Right ventricle myocardium superior (tissue), 1 donor: ENCODE data around the gene CAST. TPM values are rescaled to one million over a fixed set of nuclear protein-coding genes. Genes with fewer than 3 reads are reported as not detected.
"Not testable (repeated sequence)": the region's sequence is repeated elsewhere in the genome, so short reads cannot be mapped to it uniquely, and the experiment has no call there.

Source experiments
- ATAC-seq: fragments of 200-7000 bp; cut with Tn5 transposase; one replicate; pipeline ENCODE4 v1.9.1; 2020; ENCODE audit warnings: mild to moderate bottlenecking; ENCODE audit not compliant: poor library complexity
- DNase-seq: peaks from one replicate; pipeline ENCODE4 v3.0.0-alpha.2; 2020
- intact Hi-C: fragments of 100-400 bp; cut with DNase I; formaldehyde crosslinking; loops from one replicate; pipeline ENCODE4 v1.11.2; 2022
- long read RNA-seq: library from polyadenylated mRNA; unstranded; transcript quantifications from one replicate; pipeline ENCODE4 v2.0.0, GENCODE V29; 2021
- total RNA-seq: library from RNA; stranded (reverse); fragmentation: NEBNext Ultra II Directional; extraction: Animal tissue kit (Norgen Biotek cat#: 25700); gene quantifications from one replicate; pipeline ENCODE4 v1.2.1, GENCODE V29; 2021
- donor health status: DM: no; HTN: yes; CAD: no; lungs with severe emphysema.

CAST gene
- 501 TPM for total RNA-seq
- long read RNA-seq, full-length matches to known transcripts, result 4 of 673 reads
- long read RNA-seq, partial matches to known transcripts, result 141 of 673 reads
- long read RNA-seq, other reads (novel, unspliced or antisense), result 528 of 673 reads

DNA sequence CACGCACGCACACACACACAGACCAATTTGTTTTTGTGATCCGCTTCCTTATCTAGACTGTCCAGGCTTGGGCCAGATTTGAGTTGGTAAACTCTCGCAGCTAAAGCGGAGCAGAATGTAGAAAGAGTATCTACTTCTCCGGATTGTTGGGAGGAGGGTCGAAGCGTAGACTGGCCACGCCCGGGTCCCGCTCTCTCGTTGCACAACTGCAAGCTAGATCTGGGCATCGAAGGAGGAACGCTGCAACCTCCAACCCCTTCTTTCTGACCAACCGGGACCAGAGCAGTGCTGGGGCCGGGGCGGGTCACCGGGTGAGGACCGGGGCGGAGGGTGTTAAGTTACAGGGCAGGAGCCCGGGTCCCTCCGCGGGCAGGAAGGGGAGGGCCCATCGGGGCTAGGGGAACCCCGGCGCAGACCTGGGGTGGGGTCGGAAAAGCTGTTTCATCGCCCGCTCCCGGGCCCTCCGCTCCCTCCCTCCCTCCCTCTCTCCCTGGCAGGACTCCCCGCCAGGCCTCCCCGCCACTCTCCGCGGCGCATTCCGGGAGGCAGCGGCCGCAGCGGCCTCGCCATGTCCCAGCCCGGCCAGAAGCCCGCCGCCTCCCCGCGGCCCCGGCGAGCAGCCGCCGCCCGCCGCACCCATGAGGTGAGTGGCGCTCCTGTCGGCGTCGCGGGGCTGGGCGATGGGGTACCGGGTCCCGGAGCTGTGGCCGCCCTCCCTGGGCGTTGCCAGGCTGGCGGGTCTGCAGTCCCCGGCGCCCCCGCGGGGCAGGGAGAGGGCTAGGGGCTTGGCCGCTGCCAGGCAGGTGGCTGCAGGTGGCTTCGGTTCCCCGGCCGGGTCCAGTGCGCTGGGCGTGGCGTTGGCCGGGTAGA is at the start of gene CAST:
CAST (plus strand) TSS at position 522 of the 870 bp plus-strand sequence; CDS start at position 569, 47 bp downstream.
- ATAC-seq, result peak; percentile 86
- intact Hi-C loops, result no loop called here

DNA sequence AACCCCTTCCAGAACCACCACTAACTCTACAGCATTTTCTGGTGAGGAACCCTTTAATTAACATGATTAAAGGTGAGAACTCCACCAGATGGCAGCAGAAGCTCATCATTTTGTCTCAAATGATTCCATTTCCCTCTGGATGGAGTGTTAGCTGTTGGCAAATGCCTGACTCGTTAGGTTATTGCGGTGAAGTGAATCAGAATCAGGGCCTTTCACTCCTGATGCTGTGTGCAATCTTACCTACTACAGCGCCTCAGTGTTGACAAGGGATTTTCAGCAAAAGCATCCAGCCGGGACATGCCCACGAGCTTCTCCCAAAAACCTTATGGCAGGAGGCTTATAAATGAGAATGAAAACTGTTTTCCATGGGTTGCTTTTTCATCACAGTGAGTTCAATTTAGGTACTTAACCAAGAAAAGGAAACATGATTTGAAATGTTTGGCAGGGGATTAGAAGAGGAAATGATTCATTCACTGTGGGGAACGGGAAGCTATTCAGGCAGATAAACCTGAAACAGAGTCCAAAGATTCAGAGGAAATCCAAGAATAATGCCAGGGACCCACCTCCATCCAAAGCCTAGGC is 48.0 kb upstream of the CAST start:
- ATAC-seq (peak; percentile 86), DNase-seq (no peak)
- intact Hi-C loops, result loop anchor here (10.0 kb wide), 2 partner anchors 131 to 551 kb away; no protein-coding TSS in a partner anchor

More for the DNA sequence above, at the start of gene CAST:
- DNase-seq, result peak; percentile 97

DNA sequence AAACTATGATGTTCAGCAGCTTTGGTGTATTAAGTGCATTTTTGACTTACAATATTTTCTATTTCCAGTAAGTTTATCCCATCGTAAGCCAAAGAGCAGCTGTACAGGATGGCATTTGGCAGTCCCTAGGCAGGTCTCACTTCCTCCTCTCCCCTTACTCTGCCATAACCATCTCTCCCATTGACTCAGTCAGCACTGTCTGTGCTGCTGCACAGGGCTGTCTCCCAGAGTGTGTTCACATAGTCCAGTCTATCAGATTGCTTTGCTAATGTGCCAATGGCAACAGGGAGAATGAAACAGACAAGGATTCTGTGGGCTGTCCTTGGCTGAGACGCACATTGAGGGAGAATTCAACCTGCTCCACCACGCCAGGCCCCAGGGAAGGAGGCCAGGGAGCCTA is 47.0 kb upstream of the CAST start:
- intact Hi-C loops, result loop anchor here (10.0 kb wide), 2 partner anchors 130 to 550 kb away; no protein-coding TSS in a partner anchor
- ATAC-seq, result peak; percentile 26
- no peak for DNase-seq

DNA sequence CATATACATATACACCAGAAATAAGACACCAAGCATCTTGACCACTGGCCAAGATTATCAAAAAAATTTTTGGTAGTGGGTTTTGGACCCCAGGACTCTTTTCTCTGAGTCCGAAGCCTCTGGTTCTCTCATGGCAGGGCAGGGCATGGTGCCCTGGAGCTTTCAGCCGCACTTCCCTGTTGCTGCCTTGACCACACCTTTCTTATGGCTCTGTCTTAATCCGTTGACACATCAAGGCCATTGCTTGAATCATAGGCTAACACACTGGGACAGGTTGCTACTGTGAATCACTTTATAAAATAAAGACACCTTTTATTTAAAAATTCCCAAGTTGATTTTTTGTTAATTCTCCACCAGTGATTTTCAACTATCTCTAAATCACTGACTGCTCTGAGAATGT is 45.4 kb upstream of the CAST start:
- no peak for ATAC-seq
- intact Hi-C loops, result loop anchor here (10.0 kb wide), 2 partner anchors 128 to 548 kb away; no protein-coding TSS in a partner anchor

DNA sequence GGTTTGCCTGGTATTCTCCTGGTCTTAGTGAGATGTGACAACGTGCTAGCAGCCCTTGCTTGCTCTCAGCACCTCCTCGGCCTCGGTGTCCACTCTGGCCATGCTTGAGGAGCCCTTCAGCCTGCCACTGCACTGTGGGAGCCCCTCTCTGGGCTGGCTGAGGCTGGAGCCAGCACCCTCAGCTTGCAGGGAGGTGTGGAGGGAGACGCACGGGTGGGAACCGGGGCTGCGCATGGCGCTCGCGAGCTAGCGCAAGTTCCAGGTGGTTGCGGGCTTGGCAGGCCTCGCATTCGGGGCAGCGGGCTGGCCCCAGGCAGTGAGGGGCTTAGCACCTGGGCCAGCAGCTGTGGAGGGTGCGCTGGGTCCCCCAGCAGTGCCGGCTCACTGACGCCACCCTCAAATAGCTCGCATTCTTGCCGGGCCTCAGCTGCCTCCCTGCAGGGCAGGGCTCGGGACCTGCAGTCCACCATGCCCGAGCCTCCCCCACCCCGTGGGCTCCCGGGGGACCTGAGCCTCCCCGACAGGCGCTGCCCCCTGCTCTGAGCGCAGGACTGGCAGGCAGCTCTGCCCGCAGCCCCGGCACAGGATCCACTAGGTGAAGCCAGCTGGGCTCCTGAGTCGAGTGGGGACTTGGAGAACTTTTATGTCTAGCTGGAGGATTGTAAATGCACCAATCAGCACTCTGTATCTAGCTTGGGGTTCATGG is 43.7 kb upstream of the CAST start:
- not testable (repeated sequence) for DNase-seq, ATAC-seq
- intact Hi-C loops, result loop anchor here (10.0 kb wide), 2 partner anchors 126 to 546 kb away; no protein-coding TSS in a partner anchor

More for the DNA sequence above, 45.4 kb upstream of the CAST start:
- no peak for DNase-seq

DNA sequence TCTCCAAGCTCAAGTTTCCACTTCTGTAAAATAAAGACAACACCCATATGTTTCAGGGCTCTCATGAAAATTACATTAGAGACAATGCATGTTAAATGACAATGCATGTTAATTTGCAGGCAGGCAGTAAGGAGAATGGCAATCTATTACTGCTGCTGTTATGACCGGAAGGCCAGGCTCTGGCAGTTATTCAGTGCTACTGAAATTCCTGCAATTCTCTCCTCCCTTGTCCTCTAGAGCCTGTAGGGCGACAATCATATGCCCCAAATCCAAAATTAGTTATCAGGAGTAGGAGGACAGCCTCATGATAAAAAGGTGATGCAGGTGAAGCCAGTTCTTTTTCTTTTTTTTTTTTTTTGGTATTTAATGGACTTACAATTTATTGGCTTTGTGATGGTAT is 42.2 kb upstream of the CAST start:
- DNase-seq (no peak), ATAC-seq (peak; percentile 73)
- intact Hi-C loops, result loop anchor here (5.0 to 10.0 kb wide), 3 partner anchors 67 to 545 kb away; no protein-coding TSS in a partner anchor

DNA sequence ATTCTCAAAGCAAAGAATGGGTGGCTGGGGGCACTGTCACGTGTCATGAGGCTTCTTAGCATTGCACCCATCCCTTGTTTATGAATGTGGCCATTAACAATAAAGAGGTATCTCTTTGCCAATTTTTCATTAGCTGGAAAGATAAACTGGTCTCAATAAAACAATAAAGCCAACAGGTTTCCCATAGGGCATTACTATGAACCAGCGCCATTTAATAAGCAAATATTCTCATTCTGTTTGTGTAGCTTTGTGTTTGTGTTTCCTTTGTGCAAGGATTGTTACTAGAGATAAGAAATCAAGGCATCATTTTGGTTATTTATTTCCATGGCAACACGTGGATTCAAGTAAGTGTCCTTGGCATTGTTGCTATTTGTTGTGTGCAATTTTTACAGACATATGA is 37.6 kb upstream of the CAST start:
- no peak for DNase-seq
- intact Hi-C loops, result loop anchor here (5.0 kb wide), 1 partner anchor 63 kb away; no protein-coding TSS in a partner anchor
- no peak for ATAC-seq

DNA sequence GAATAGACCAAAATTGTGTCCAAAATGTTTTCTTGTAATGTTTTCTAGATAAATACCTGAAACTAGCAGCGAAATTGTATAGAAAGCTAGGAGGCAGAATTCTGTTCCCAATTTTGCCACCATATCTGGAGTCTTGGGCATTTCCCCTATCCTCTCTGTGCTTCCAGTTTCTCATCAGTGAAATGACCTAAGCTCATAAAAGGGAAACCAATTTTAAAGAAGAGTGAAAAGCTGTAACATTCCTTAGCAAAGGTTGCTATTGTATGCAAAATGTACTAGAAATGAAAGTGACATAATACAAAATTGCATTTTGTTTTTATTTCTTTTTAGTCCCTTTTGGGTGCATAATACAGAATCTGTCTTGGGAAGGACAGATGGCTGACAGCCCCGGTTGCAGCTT is 36.8 kb upstream of the CAST start:
- intact Hi-C loops, result no loop called here
- no peak for ATAC-seq
- no peak for DNase-seq

DNA sequence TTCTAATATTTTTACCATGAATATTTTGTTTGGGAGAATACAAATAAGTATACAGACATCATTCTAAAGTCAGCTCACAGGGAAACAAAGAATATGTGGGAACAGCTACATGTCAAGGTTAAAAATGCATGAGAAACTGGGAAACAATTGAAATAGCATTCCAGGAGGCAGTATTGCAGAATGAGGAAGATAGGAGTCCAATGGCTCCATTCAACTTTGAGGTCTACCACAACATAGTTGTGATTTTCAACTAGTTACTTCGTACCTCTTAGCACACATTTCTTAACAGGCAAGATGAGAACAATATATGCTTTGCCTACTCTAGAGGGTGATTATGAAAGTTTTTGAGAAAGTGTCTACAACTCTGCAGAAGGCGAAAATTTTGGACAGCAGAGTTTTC is 35.2 kb upstream of the CAST start:
- intact Hi-C loops, result no loop called here
- no peak for ATAC-seq

GRCh38 chr5:96627792-96628398 is 34.3 kb upstream of the CAST start:
- no peak for ATAC-seq
- intact Hi-C loops, result no loop called here

More for the DNA sequence above, 35.2 kb upstream of the CAST start:
- no peak for DNase-seq

DNA sequence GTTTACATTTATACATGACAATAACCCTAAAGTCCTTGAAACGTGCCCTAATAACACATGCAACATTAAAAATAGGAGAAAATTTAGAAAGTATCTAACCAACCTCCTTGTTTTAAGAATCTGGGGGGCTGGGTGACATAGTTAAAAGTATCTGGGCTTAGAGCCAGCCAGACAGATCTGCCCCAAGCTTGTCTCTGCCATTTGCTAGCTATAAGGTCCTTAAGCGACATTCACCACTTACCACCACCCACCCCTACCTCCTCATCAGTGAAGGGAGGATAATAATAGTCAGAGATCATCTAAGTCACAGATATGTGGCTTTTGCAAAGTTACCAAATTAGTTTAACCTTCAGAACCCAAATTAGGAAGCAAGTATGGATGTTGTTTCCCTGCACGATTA is 33.8 kb upstream of the CAST start:
- no peak for ATAC-seq
- DNase-seq, result no peak
- intact Hi-C loops, result no loop called here

More at GRCh38 chr5:96627792-96628398, 34.3 kb upstream of the CAST start:
- no peak for DNase-seq

- no peak for DNase-seq
- intact Hi-C loops, result no loop called here
- peak; percentile 78 for ATAC-seq
Measured at GRCh38 chr5:96629774-96630173, 32.4 kb upstream of the CAST start.

DNA sequence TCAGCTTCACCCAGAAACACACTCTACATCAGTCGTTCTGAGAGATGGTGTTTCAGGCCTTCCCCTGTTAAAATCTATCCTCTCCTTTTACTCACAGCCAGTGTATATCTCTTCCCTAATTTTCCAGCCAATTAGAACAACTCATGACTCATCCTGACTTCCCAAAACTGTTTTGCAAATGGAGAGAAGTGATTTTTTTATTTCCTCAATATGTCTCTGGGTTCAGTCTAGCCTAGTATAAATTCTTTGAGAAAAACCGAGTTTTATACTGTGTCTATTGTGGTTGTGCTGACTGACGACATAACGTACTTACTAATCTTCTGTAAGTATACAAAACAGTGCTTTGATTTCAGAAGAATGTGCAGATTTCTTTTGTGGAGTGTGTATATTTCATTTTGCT is 28.4 kb upstream of the CAST start:
- ATAC-seq (no peak), DNase-seq (no peak)
- intact Hi-C loops, result no loop called here

- intact Hi-C loops, result no loop called here
- no peak for DNase-seq
- no peak for ATAC-seq
Measured at GRCh38 chr5:96634881-96635280, 27.3 kb upstream of the CAST start.

DNA sequence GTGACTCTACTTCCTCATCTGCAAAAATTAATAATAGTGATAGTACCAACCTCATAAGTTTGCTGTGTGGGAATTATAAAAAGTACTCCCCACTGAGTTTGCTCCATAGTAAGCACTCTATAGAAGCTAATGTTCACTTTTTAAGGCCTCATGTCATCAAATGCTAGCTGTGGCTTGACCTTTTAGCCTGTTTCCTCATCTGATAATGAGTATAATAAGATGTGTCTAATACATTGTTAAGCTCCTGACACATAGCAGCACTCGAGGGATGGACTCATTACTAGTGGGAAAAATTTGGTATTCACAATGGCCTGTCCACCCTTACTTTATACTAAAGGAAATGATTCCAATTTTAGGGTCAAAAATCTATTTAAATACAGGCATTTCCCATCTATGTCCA is 26.1 kb upstream of the CAST start:
- intact Hi-C loops, result no loop called here
- DNase-seq, result no peak
- no peak for ATAC-seq

- no peak for ATAC-seq
- DNase-seq, result no peak
- intact Hi-C loops, result no loop called here
Measured at GRCh38 chr5:96636594-96636993, 25.6 kb upstream of the CAST start.

GRCh38 chr5:96637196-96637595 is 25.0 kb upstream of the CAST start:
- no peak for ATAC-seq
- DNase-seq, result no peak
- intact Hi-C loops, result no loop called here

DNA sequence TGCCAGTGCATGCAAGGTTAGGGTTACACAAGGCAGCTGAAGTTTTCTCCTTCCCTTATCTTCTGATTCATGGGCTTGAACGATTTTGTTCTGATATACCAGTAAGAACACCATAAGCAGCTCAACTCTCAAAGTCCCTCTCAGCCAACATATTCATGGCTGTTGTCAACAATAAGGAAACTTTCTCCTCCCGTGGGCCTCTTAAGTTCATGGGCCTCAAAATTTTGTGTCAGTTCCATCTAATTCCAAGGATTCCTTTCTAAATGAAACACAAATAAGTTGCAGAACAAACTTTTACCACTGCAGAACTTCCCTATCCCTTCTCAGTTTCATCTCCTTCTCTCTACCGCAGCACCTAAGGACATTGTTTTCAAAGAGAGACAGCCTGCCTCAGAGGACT is 23.6 kb upstream of the CAST start:
- intact Hi-C loops, result no loop called here
- no peak for ATAC-seq
- no peak for DNase-seq
